ENCODE data around the gene GEMIN8.
A peak's percentile ranks its signal among the peaks of the same experiment; 100 is the strongest.

Gene GEMIN8, protein sequence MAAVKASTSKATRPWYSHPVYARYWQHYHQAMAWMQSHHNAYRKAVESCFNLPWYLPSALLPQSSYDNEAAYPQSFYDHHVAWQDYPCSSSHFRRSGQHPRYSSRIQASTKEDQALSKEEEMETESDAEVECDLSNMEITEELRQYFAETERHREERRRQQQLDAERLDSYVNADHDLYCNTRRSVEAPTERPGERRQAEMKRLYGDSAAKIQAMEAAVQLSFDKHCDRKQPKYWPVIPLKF

GRCh38 chrX:14029425-14030173, at the start of gene GEMIN8:
Gene GEMIN8 (minus strand): TSS chrX:14029892. CDS start chrX:14021478, 8,414 bp downstream.
- peak; percentile 78 for DNase-seq (ENCODE audit: low spot score)

DNA sequence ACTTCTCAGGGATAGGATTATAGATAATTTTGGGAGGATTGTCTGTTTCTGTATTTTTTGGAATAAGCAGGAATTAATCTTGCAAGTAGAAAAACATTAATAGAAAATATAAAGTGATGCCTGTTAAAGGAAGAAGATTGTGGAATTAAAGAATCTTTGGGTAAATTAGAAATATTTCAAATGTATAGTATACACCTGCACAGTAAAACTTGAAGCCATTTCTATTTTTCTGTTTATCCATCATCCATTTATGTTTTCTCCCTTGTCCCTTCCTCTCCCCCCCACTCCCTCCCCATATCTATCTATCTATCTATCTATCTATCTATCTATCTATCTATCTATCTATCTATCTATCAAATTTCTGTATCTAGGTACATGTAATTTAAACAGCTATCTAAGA, 46.9 kb upstream of the GEMIN8 start:
- no peak for DNase-seq (ENCODE audit: low spot score)

DNA sequence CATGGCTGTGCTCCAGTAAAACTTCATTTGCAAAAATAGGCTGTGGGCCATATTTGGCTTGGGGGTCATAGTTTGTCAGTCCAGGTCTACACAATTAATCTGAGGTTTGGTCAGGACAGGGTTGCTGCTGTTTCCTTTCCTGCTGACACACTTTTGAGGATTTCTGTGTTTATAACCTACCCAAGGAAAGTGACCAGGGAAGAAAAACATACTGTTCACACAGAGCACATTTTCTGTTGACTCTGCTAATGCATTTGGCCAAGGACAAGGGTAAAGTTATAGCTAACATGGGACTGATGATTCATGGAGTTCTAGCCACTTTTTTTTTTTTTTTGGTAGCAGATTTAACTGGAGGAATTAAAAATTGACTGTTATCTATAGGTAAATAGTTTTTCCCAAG, 43.9 kb upstream of the GEMIN8 start:
- DNase-seq (ENCODE audit: low spot score), result no peak

DNA sequence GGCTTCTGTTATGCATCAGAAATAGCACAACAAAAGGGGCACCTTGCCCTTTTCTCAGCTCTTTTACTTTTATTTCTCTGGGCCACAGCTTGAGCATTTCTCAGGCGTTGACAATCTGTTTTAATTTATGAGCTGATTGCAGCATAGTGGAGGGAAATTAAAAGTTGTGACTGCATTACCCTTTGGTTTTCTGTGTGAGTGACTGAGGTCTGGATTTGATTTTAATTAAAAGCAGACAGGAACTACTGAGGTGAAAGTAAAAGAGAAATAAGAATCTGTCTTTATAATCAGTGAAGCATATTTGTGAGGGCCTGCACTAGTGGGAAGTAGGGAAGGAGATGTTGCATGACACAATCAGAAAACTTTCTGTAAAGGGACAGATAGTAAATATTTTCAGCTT, 43.4 kb upstream of the GEMIN8 start:
- DNase-seq (ENCODE audit: low spot score), result no peak

DNA sequence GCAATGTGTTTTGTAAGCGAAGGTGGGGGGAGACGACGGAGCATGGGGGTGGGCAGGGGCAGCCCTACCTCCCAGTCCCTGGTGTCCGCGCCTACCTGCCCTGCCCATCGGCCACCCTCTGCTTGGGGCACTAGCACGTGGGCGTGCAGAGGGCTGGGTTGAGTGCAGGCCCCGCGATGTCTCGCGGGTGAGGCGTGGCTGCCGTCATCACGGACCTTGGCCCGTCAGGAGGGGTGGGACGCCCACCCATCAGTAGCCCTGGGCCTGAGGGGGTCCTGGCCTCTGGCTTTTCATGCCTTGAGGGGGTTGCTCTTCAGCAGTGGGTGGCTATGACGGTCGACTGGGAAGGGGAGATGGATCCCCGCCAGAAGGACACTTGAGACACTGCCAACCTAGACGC, 36.1 kb upstream of the GEMIN8 start:
- DNase-seq (ENCODE audit: low spot score), result no peak

GRCh38 chrX:14064626-14065432, 35.1 kb upstream of the GEMIN8 start:
- DNase-seq (ENCODE audit: low spot score), result no peak

DNA sequence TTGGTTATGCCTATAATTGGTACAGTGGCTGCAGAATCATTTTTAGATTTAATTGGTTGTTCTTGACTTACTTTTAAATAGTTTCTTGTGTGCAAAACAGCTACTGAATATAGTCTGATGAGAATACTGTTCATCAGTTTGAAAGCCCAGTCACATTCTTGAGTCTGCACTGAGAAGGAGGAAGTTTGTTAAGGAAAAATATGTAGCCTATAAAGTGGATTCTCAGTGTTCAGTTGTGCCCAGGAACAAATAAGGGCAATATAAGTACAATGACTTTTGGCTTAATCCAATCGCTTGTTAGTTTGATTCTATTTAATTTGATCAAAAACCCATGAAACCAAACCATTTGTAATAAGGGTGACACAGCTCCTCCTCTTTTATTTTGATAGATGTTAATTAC, 32.8 kb upstream of the GEMIN8 start:
- no peak for DNase-seq (ENCODE audit: low spot score)

GRCh38 chrX:14056206-14056605, 26.5 kb upstream of the GEMIN8 start:
- DNase-seq (ENCODE audit: low spot score), result no peak

GRCh38 chrX:14051416-14051815, 21.7 kb upstream of the GEMIN8 start:
- DNase-seq (ENCODE audit: low spot score), result no peak

GRCh38 chrX:14050709-14051108, 21.0 kb upstream of the GEMIN8 start:
- no peak for DNase-seq (ENCODE audit: low spot score)

GRCh38 chrX:14043209-14043608, 13.5 kb upstream of the GEMIN8 start:
- no peak for DNase-seq (ENCODE audit: low spot score)

DNA sequence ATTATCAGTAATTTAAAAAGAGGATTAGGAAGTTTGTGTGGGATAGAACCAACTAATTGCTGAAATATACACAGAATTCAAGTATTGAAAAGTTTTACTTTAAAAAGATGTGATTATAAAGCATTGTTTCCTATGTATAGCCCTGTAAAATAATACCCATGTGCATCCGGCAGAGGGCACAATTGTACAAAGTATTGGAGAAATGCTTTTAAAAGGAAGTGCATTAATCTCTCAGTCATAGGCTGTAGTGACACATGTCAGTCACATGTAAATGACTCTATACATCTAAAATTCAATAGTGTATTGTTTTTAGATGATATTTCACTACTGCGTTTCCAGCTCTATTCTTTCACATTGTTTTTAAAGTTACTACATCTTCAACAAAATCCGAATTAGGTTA, 9.7 kb upstream of the GEMIN8 start:
- peak; percentile 26 for DNase-seq (ENCODE audit: low spot score)

GRCh38 chrX:14038375-14039085, 8.8 kb upstream of the GEMIN8 start:
- DNase-seq (ENCODE audit: low spot score), result no peak

- peak; percentile 16 for DNase-seq (ENCODE audit: low spot score)
Measured at GRCh38 chrX:14032406-14032805, 2.7 kb upstream of the GEMIN8 start.

GRCh38 chrX:14030174-14030530, 460 bp upstream of the GEMIN8 start:
- no peak for DNase-seq (ENCODE audit: low spot score)

DNA sequence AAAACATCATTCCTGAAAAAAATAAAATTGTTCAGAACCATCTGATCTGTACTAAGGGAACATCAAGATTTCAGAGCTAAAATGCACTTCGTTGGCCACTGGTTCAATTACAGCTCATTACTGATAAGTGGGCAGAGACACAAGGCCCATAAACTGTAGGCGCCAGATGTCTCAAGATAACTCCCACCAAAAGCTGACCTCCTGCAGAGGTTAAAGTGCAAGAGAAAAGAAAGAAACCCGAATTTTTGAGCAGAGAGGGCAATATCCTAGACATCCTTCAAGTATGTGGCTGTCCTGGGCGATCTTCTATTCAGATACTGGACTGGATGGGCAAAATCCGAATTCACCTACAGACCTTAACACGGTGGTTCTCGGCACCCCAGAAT, 660 bp downstream of the GEMIN8 start:
- DNase-seq (ENCODE audit: low spot score), result no peak

DNA sequence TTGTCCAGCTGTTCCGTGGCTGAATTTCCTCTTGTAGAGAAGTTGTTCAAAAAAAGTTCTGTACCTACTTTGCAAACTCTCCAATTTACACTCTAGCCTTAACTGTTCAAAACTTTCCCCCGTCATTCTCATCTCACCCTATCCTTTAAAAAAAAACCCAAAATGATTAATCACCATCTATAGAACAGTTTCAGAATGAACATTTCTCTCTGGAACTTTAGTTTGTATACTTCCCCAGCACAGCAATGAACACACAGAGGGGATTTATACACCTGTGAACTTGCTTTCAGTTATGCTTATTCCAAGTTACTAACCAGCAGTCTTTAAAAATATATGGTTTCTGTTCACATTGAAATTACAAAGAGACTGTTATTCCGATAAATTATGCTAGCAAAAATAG, 1.2 kb downstream of the GEMIN8 start:
- no peak for DNase-seq (ENCODE audit: low spot score)

DNA sequence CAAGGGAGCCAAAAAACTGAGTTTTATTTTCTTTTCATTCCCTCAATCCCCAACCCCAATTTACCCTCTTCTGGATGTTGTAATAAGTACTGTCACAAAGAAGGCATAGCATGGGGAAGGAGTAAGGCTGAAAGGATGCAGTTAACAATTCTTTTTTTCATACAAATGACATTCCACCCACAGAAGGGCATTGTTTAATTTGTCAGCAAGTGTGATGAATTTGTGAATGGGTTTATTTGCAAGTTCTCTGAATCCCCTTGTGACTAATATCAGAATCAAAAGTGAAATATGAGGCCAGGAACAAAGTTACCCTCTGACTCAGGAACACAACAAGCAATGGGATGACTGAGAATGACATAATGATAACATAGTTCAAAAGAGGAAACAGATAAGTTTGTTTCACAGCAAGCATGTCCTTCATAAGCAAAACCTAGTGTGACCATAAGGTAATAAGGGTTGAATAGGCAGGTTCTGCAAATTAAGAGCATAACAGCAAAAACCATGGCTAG, 2.1 kb downstream of the GEMIN8 start:
- DNase-seq (ENCODE audit: low spot score), result no peak

GRCh38 chrX:14027036-14027435, 2.7 kb downstream of the GEMIN8 start:
- no peak for DNase-seq (ENCODE audit: low spot score)

- no peak for DNase-seq (ENCODE audit: low spot score)
Measured at GRCh38 chrX:14026121-14026520, 3.6 kb downstream of the GEMIN8 start.

GRCh38 chrX:14022019-14022418, 7.7 kb downstream of the GEMIN8 start:
- DNase-seq (ENCODE audit: low spot score), result no peak

DNA sequence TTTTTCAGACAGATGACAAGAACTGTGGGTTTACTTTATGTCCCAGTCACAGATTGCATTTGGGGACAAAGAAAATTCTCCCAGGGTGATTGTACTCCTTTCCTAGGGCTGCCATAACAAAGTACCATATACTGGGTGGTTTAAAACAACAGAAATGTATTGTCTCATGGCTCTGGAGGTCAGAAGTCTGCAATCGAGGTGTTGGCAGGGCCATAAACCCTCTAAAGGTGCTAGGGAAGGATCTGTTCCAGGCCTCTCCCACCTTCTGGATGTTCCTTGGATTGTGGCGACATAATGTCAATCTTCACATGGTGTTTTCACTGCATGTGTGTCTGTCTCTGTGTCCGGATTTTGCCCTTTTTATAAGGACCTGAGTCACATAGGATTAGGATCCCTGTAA, 12.3 kb downstream of the GEMIN8 start:
- no peak for DNase-seq (ENCODE audit: low spot score)

Data from iPS-NIHi11 (cell line).